ENCODE measurements around the gene SULT1A1.
A peak's percentile ranks its signal among the peaks of the same experiment; 100 is the strongest.
"Not testable (repeated sequence)": the region's sequence is repeated elsewhere in the genome, so short reads cannot be mapped to it uniquely, and the experiment has no call there.

The SULT1A1 gene

GRCh38 chr16:28603381-28604185, 6.3 kb downstream of the SULT1A1 start:
- Histone ChIP-seq H3K36me3 (ENCODE audit: control insufficient read depth, low read length) (peaks cover 15% of the 10 kb centered on the region; the same call in 1 of the 2 replicates), H3K79me2 (ENCODE audit: control insufficient read depth, low read length) (no peaks in the 10 kb centered on the region), H3K27ac (ENCODE audit: low read depth, low read length) (no peak overlapping the region), H3F3A (ENCODE audit: control insufficient read depth, insufficient read depth) (peaks cover 18% of the 10 kb centered on the region), H3K9me3 (ENCODE audit: control insufficient read depth, insufficient read depth, low read length) (no peaks in the 10 kb centered on the region), H3K4me1 (ENCODE audit: control insufficient read depth, low read length) (peaks cover 12% of the 10 kb centered on the region), H4K20me1 (ENCODE audit: control insufficient read depth, insufficient read depth, low read depth, low read length) (no peaks in the 10 kb centered on the region), H3K27me3 (ENCODE audit: control insufficient read depth, low read length) (no peaks in the 10 kb centered on the region), H3K9me2 (replicated peaks; ENCODE audit: control insufficient read depth, low read length) (no peaks in the 10 kb centered on the region), H3K4me3 (ENCODE audit: low read length) (no peak overlapping the region), H3K4me2 (ENCODE audit: low read length) (no peak overlapping the region)
- no peak for TF ChIP-seq CTCF (IDR thresholded peaks at IDR 0.05; ENCODE audit: low read depth, low read length, poor library complexity, severe bottlenecking)
- TF ChIP-seq EZH2phosphoT487 (IDR thresholded peaks at IDR 0.05; ENCODE audit: borderline replicate concordance, low read length), result no peak

- Histone ChIP-seq H3K36me3 (ENCODE audit: control insufficient read depth, low read length) (peaks cover 11% of the 10 kb centered on the region; the same call in 1 of the 2 replicates), H3F3A (ENCODE audit: control insufficient read depth, insufficient read depth) (peaks cover 18% of the 10 kb centered on the region), H3K4me2 (ENCODE audit: low read length) (peak overlapping the region; percentile 34), H4K20me1 (ENCODE audit: control insufficient read depth, insufficient read depth, low read depth, low read length) (no peaks in the 10 kb centered on the region), H3K27ac (ENCODE audit: low read depth, low read length) (no peak overlapping the region), H3K4me3 (ENCODE audit: low read length) (no peak overlapping the region), H3K9me2 (replicated peaks; ENCODE audit: control insufficient read depth, low read length) (no peaks in the 10 kb centered on the region), H3K79me2 (ENCODE audit: control insufficient read depth, low read length) (no peaks in the 10 kb centered on the region), H3K27me3 (ENCODE audit: control insufficient read depth, low read length) (no peaks in the 10 kb centered on the region), H3K4me1 (ENCODE audit: control insufficient read depth, low read length) (peaks cover 19% of the 10 kb centered on the region), H3K9me3 (ENCODE audit: control insufficient read depth, insufficient read depth, low read length) (no peaks in the 10 kb centered on the region)
- TF ChIP-seq CTCF (IDR thresholded peaks at IDR 0.05; ENCODE audit: low read depth, low read length, poor library complexity, severe bottlenecking), result no peak
- no peak for TF ChIP-seq EZH2phosphoT487 (IDR thresholded peaks at IDR 0.05; ENCODE audit: borderline replicate concordance, low read length)
Measured at GRCh38 chr16:28602529-28602928, 7.3 kb downstream of the SULT1A1 start.

- H3K27me3 ChIP-seq (ENCODE audit: control insufficient read depth, low read length); H3K36me3 ChIP-seq (ENCODE audit: control insufficient read depth, low read length): not testable (repeated sequence)
Measured at GRCh38 chr16:28602062-28602461, 7.8 kb downstream of the SULT1A1 start.

GRCh38 chr16:28601589-28601988, 8.3 kb downstream of the SULT1A1 start:
- not testable (repeated sequence) for H3K4me3 ChIP-seq (ENCODE audit: low read length); H3K4me2 ChIP-seq (ENCODE audit: low read length); H3K9me2 ChIP-seq (replicated peaks; ENCODE audit: control insufficient read depth, low read length); H3K36me3 ChIP-seq (ENCODE audit: control insufficient read depth, low read length); H3K9me3 ChIP-seq (ENCODE audit: control insufficient read depth, insufficient read depth, low read length); H4K20me1 ChIP-seq (ENCODE audit: control insufficient read depth, insufficient read depth, low read depth, low read length); H3K27ac ChIP-seq (ENCODE audit: low read depth, low read length); H3K79me2 ChIP-seq (ENCODE audit: control insufficient read depth, low read length); H3K27me3 ChIP-seq (ENCODE audit: control insufficient read depth, low read length)
- Histone ChIP-seq H3K4me1 (ENCODE audit: control insufficient read depth, low read length) (peaks cover 21% of the 10 kb centered on the region), H3F3A (ENCODE audit: control insufficient read depth, insufficient read depth) (peaks cover 18% of the 10 kb centered on the region)

More at GRCh38 chr16:28602062-28602461, 7.8 kb downstream of the SULT1A1 start:
- H4K20me1 ChIP-seq (ENCODE audit: control insufficient read depth, insufficient read depth, low read depth, low read length); H3K4me3 ChIP-seq (ENCODE audit: low read length); H3K27ac ChIP-seq (ENCODE audit: low read depth, low read length); H3K9me2 ChIP-seq (replicated peaks; ENCODE audit: control insufficient read depth, low read length); H3K79me2 ChIP-seq (ENCODE audit: control insufficient read depth, low read length); H3K9me3 ChIP-seq (ENCODE audit: control insufficient read depth, insufficient read depth, low read length); H3K4me2 ChIP-seq (ENCODE audit: low read length): not testable (repeated sequence)
- Histone ChIP-seq H3F3A (ENCODE audit: control insufficient read depth, insufficient read depth) (peaks cover 18% of the 10 kb centered on the region), H3K4me1 (ENCODE audit: control insufficient read depth, low read length) (peaks cover 19% of the 10 kb centered on the region)

- H3K27me3 ChIP-seq (ENCODE audit: control insufficient read depth, low read length); H3K4me2 ChIP-seq (ENCODE audit: low read length); H4K20me1 ChIP-seq (ENCODE audit: control insufficient read depth, insufficient read depth, low read depth, low read length); H3K4me3 ChIP-seq (ENCODE audit: low read length); H3K27ac ChIP-seq (ENCODE audit: low read depth, low read length); H3K9me2 ChIP-seq (replicated peaks; ENCODE audit: control insufficient read depth, low read length); H3K9me3 ChIP-seq (ENCODE audit: control insufficient read depth, insufficient read depth, low read length); H3K79me2 ChIP-seq (ENCODE audit: control insufficient read depth, low read length); H3K36me3 ChIP-seq (ENCODE audit: control insufficient read depth, low read length): not testable (repeated sequence)
- Histone ChIP-seq H3K4me1 (ENCODE audit: control insufficient read depth, low read length) (peaks cover 21% of the 10 kb centered on the region), H3F3A (ENCODE audit: control insufficient read depth, insufficient read depth) (peaks cover 18% of the 10 kb centered on the region)
Measured at GRCh38 chr16:28600965-28601364, 8.9 kb downstream of the SULT1A1 start.

- H3K4me1 ChIP-seq (ENCODE audit: control insufficient read depth, low read length), result peaks cover 21% of the 10 kb centered on the region
- peaks cover 12% of the 10 kb centered on the region for H3F3A ChIP-seq (ENCODE audit: control insufficient read depth, insufficient read depth)
- H3K4me3 ChIP-seq (ENCODE audit: low read length); H3K27me3 ChIP-seq (ENCODE audit: control insufficient read depth, low read length); H3K79me2 ChIP-seq (ENCODE audit: control insufficient read depth, low read length); H4K20me1 ChIP-seq (ENCODE audit: control insufficient read depth, insufficient read depth, low read depth, low read length); H3K9me2 ChIP-seq (replicated peaks; ENCODE audit: control insufficient read depth, low read length); H3K9me3 ChIP-seq (ENCODE audit: control insufficient read depth, insufficient read depth, low read length); H3K27ac ChIP-seq (ENCODE audit: low read depth, low read length); H3K36me3 ChIP-seq (ENCODE audit: control insufficient read depth, low read length); H3K4me2 ChIP-seq (ENCODE audit: low read length): not testable (repeated sequence)
Measured at GRCh38 chr16:28599377-28600285, 10.2 kb downstream of the SULT1A1 start.
